ENCODE measurements around the gene ANKRD36.
"Not testable (repeated sequence)": the region's sequence is repeated elsewhere in the genome, so short reads cannot be mapped to it uniquely, and the experiment has no call there.

Gene ANKRD36

DNA sequence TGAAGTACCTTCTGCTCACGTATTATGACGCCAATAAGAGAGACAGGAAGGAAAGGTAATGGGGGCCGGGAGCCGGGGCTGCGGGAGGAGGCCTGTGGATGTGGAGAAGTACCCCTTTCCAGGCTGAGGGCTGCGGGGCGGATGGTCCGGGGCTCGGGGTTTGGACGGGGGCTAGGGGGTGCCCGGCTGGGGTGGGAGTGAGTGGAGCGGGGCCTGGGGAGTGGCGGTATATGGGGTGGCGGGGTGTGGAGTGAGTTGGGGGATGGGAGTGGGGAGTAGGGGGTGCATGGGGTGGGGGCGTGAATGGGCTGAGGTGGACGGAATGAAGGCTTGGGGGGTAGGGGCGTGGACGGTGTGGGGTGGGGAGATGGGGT, 916 bp downstream of the ANKRD36 start:
- DNase-seq (ENCODE audit: low read depth): not testable (repeated sequence)

DNA sequence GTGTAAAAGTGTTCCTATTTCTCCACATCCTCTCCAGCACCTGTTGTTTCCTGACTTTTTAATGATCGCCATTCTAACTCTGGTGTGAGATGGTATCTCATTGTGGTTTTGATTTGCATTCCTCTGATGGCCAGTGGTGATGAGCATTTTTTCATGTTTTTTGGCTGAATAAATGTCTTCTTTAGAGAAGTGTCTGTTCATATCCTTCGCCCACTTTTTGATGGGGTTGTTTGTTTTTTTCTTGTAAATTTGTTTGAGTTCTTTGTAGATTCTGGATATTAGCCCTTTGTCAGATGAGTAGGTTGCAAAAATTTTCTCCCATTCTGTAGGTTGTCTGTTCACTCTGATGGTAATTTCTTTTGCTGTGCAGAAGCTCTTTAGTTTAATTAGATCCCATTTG, 16.1 kb downstream of the ANKRD36 start:
- DNase-seq (ENCODE audit: low read depth): not testable (repeated sequence)

DNA sequence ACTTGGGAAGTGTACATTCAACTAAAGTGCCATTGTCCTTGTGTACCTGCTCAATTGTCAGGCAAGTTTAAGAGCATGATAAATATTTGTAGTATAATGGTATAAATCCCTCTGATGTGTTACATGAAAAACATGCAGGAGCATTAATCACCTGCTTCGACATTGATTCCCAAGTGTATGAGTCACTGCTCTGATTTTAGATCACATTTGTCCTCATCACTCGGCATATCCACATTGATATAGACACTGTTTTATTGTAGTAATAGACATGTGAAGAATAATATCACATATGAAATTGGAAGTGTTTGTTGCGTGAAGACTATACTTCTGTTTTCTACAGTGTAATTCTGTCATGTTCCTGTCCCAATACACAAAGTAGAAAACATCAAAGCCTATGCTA, 31.1 kb downstream of the ANKRD36 start:
- DNase-seq (ENCODE audit: low read depth): not testable (repeated sequence)

DNA sequence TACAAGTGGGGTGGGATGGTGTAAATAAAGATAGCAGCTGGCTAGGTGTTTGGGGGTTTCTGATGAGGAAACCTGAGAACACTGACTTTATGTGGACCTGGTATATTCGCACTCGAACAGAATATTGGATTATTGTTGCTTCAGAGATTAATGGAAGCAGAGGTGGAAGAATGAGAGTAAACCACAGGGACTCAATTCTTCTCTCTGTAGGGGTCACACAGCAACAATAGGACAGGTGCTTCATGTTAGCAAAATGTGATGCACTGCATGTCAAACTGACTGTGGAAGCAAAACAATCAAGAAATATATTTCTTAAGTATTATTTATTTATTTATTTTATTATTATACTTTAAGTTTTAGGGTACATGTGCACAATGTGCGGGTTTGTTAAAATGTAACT, 53.6 kb downstream of the ANKRD36 start:
- not testable (repeated sequence) for DNase-seq (ENCODE audit: low read depth)

DNA sequence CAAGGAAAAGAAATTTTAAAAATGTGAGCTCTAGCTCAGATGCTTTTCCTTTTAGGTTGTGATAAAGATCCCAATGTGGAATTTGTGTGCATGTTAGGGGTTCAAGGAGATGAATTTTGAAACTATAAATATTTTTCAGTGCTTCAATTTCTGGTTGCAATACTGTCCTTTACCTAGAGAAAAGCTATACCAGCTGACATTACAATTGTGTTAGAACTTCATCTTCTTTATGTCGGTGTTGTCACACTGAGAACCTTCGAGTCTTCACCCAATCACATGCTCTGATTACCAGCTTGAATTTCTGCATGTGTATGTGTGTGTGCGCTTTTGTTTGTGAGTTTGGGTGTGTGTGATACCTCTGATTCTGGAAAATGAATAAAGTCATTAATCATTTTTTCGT, 55.0 kb downstream of the ANKRD36 start:
- not testable (repeated sequence) for DNase-seq (ENCODE audit: low read depth)

DNA sequence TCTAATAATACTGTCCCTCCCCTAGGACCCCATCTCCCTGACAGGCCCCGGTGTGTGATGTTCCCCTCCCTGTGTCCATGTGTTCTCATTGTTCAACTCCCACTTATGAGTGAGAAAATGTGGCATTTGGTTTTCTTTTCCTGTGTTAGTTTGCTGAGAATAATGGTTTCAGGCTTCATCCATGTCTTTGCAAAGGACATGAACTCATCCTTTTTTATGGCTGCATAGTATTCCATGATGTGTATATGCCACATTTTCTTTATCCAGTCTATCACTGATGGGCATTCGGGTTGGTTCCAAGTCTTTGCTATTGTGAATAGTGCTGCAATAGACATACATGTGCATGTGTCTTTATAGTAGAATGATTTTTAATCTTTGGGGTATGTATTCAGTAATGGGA, 55.6 kb downstream of the ANKRD36 start:
- DNase-seq (ENCODE audit: low read depth): not testable (repeated sequence)

DNA sequence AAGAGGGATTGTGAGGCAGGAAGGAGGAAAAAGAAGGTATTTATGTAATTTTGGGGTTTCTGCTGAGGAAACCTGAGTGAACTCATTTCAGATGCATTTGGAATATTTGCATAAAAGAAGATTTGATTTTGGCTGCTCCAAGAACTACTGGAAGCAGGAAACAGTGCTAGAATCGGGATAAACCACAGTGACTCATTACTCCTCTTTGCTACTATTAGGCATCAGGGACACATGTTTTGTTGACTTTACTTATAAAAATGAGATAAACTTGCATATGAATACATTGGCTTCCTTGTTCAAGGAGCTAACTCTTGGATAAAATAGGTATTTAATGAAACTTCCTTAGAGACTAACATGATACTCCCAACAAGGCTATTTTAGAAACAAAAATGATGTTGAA, 67.4 kb downstream of the ANKRD36 start:
- DNase-seq (ENCODE audit: low read depth): not testable (repeated sequence)

DNA sequence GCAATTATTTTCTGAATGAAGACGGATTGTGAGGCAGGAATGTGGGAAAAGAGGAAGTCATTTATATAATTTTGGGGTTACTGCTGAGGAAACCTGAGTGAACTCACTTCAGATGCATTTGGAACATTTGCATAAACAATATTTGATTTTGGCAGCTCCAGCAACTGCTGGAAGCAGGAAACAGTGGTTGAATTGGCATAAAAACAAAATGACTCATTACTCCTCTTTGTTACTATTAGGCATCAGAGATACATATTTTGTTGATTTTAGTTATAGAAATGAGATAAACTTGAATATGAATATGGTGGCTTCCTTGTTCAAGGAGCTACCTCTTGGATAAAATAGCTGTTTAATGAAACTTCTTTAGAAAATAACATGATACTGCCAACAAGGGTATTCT, 82.4 kb downstream of the ANKRD36 start:
- not testable (repeated sequence) for DNase-seq (ENCODE audit: low read depth)

DNA sequence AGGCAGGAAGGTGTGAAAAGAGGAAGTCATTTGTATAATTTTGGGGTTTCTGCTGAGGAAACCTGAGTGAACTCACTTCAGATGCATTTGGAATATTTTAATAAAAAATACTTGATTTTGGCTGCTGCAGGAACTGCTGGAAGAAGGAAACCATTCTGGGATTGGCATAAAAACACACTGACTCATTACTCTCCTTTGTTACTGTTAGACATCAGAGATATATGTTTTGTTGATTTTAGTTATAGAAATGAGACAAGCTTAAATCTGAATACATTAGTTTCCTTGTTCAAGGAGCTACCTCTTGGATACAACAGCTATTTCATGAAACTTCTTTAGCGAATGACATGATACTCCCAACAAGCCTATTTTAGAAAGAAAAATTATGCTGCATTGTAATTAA, 84.3 kb downstream of the ANKRD36 start:
- not testable (repeated sequence) for DNase-seq (ENCODE audit: low read depth)

DNA sequence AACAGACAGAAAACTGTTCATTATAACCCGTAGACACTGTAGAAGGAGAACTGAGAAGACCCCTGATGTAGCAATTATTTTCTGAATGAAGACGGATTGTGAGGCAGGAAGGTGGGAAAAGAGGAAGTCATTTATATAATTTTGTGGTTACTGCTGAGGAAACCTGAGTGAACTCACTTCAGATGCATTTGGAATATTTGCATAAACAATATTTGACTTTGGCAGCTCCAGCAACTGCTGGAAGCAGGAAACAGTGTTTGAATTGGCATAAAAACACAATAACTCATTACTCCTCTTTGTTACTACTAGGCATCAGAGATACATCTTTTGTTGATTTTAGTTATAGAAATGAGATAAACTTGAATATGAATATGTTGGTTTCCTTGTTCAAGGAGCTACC, 87.9 kb downstream of the ANKRD36 start:
- not testable (repeated sequence) for DNase-seq (ENCODE audit: low read depth)

DNA sequence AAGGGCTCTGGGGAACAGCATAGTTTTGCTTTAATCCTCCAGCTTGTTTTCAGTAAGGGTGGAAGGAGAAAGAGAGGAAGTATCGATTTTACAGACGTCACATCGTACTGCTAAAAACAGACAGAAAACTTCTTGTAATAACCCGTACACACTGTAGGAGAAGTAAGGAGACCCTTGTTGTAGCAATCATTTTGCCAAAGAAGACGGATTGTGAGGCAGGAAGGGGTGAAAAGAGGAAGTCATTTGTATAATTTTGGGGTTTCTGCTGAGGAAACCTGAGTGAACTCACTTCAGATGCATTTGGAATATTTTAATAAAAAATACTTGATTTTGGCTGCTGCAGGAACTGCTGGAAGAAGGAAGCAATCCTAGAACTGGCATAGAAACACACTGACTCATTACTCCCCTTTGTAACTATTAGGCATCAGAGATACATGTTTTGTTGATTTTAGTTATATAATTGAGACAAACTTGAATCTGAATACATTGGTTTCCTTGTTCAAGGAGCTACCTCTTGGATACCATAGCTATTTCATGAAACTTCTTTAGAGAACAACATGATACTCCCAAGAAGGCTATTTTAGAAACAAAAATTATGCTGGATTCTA, 89.8 kb downstream of the ANKRD36 start:
- DNase-seq (ENCODE audit: low read depth): not testable (repeated sequence)

DNA sequence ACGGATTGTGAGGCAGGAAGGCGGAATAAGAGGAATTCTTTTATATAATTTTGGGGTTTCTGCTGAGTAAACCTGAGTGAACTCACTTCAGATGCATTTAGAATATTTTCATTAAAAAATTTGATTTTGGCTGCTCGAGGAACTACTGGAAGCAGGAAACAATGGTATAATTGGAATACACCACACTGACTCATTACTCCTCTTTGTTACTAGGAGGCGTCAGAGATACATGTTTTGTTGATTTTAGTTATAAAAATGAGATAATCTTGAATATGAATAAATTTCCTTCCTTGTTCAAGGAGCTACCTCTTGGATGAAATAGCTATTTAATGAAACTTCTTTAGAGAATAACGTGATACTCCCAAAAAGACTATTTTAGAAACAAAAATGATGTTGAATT, 97.4 kb downstream of the ANKRD36 start:
- no peak for DNase-seq (ENCODE audit: low read depth)

DNA sequence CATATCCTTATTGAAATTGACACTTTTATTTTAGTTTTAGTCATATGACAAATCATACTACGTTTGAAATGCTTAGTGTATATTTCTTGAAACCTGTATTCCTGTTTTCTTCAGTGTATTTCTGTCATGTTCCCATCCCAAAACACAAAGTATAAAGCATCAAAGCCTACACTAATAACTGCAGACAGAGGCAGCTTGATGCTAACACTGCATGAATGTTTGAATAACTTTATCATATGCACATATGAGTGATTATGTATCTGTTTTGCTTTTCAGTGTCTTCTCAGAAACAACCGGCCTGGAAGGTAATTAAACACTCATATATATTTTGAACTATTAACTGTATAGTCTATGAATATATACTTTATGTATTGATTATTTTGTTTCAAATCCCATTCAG, 102.1 kb downstream of the ANKRD36 start:
- not testable (repeated sequence) for DNase-seq (ENCODE audit: low read depth)

DNA sequence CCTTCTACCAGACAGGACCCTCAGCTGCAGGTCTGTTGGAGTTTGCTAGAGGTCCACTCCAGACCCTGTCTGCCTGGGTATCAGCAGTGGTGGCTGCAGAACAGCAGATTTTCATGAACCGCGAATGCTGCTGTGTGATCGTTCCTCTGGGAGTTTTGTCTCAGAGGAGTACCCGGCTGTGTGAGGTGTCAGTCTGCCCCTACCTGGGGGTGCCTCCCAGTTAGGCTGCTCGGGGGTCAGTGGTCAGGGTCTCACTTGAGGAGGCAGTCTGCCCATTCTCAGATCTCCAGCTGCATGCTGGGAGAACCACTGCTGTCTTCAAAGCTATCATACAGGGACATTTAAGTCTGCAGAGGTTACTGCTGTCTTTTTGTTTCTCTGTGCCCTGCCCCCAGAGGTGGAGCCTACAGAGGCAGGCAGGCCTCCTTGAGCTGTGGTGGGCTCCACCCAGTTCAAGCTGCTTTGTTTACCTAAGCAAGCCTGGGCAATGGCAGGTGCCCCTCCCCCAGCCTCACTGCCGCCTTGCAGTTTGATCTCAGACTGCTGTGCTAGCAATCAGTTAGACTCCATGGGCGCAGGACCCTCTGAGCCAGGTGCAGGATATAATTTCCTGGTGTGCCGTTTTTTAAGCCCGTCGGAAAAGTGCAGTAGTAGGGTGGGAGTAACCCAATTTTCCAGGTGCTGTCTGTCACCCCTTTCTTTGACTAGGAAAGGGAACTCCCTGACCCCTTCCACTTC, 118.1 kb downstream of the ANKRD36 start:
- DNase-seq (ENCODE audit: low read depth): not testable (repeated sequence)

DNA sequence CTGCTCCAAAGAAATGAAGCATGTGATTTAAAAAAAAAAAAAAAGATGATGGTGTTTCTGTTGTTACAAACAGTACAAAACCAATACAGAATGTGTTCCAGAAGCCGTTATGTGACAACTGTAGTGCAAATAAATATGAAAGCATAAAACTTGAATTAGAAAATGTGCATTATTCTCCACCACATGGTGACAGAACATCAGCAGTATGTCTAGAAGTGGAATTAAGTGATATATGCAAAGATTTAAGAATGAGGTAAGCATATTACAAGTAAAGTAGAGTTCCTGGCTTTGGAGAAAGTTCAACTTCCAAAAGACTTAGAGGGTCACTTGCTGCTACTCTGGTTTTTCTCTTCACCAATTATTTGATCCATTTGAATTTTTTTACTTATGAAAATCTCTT, 120.0 kb downstream of the ANKRD36 start:
- not testable (repeated sequence) for DNase-seq (ENCODE audit: low read depth)

DNA sequence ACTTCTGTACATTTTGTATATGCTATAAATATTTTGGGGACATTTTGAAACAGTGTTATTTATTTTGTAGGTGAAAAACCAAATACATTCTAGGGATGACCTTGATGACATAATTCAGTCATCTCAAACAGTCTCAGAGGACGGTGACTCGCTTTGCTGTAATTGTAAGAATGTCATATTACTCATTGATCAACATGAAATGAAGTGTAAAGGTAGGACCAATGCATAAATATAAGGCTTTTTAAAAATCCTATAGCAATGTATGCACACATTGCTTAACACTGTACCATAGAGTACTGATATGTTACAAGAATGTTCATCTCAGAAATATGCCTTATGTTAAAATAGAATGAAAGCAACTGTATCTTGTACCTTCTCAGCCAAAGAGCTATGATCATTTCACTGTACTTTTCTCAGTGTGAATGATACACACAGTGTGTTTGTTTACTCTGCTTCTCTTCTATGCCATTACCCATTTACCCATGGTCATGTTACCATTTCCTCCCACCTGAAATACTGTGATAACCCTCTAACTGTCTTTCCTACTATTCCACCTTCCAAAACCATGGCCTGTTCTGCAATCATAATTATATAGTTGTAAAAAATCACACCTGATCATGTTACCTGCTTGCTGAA, 120.8 kb downstream of the ANKRD36 start:
- DNase-seq (ENCODE audit: low read depth): not testable (repeated sequence)

DNA sequence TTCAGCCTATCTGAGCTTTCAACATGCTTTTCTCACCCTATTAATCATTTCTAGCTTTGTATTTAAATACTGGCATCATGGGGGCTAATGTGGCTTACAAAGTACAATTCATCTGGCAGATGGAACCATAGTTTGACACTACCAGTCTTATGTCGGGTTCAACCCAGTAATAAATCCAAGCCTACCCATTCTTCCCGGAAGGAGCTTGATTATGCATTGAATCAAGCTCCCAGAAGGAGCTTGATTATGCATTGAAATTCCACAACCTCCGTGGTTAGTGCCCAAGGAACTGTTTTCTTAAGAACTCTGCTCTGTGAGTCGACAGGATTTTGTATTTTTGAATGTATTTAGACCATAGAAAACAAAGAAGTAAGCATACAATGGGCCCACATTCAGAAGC, 148.2 kb downstream of the ANKRD36 start:
- not testable (repeated sequence) for DNase-seq (ENCODE audit: low read depth)

DNA sequence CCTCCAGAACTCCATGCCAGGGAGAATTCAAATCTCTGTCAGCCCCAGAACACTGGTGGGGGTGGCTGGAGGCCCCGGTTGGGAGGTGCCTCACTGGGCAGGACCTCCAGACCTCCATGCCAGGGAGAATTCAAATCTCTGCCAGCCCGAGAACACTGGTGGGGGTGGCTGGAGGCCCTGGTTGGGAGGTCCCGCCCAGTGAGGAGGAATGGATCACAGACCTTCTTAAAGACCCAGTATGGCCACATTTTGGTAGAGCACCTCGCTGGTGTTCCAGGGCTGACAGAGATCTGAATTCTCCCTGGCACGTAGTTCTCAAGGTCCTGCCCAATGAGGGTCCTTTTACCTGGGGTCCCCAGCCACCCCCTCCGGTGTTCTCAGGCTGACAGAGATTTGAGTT, 153.5 kb downstream of the ANKRD36 start:
- not testable (repeated sequence) for DNase-seq (ENCODE audit: low read depth)

DNA sequence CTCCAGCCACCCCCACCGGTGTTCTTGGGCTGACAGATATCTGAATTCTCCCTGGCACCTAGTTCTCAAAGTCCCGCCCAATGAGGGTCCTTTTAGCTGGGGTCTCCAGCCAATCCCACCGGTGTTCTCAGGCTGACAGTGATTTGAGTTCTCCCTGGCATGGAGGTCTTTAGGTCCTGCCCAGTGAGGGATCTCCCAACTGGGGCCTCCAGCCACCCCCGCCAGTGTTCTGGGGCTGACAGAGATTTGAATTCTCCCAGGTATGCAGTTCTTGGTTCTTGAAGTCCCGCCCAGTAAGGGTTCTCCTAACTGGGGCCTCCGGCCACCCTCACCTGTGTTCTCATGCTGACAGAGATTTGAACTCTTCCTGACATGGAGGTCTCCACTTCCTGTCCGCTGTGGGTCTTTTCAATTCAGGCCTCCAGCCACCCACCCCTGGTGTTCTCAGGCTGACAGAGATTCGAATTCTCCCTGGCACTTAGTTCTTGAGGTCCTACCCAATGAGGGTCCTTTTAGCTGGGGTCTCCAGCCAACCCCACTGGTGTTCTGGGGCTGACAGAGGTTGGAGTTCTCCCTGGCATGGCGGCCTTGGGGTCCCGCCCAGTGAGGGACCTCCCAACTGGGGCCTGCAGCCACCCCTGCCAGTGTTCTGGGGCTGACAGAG, 154.6 kb downstream of the ANKRD36 start:
- peak; percentile 0 for DNase-seq (ENCODE audit: low read depth)

DNA sequence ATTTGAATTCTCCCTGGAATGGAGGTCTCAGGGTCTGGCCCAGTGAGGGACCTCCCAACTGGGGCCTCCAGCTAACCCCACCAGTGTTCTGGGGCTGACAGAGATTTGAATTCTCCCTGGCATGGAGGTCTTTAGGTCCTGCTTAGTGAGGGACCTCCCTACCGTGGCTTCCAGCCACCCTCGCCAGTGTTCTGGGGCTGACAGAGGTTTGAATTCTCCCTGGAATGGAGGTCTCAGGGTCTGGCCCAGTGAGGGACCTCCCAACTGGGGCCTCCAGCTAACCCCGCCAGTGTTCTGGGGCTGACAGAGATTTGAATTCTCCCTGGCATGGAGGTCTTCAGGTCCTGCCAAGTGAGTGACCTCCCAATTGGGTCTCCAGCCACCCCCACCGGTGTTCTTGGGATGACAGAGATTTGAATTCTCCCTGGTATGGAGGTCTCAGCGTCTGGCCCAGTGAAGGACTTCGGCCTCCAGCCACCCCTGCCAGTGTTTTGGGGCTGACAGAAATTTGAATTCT, 155.2 kb downstream of the ANKRD36 start:
- peak; percentile 0 for DNase-seq (ENCODE audit: low read depth)

DNA sequence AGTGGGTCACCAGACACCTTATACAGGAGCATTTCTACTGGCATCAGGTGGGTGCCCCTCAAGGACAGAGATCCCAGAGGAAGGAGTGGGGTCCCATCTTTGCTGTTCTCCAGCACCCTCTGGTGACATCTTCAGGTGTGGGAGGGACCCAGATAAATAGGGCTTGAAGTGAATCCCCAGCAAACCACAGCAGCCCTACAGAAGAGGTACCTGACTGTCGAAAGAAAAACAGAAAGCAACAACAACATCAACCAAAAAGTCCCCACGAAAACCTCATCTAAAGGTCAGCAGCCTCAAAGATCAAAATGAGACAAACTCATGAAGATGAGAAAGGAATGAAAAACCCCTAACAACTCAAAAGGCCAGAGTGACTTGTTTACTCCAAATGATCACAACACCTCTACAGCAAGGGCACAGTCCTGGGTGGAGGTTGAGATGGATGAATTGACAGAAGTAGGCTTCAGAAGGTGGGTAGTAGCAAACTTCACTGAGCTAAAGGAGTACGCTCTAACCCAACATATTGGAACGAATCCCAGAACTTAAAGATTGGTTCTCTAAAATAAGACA, 163.4 kb downstream of the ANKRD36 start:
- not testable (repeated sequence) for DNase-seq (ENCODE audit: low read depth)

DNA sequence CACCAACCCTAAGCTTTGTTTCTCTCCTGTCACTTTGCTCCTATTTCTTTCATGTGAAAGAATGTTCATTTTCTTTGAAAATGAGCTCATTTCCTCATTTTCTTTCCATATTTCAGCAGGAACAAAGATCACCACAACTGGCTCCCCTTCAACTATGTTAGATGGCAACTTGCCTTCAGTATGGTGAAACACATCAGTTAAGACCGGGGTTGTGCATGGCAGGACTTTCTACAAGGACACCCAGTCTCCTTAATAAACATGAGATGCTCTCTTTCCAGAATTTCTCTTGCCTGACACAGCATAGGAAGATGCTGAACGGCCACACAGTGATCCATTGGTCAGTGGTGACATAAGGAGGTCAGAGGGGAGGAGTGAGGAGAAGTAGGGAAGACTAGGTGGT, 172.2 kb downstream of the ANKRD36 start:
- not testable (repeated sequence) for DNase-seq (ENCODE audit: low read depth)

Measured in activated T-helper 1 cell treated with Interleukin-2 at 50 U/mL for 16 hours (primary cell).